IMR-90 (cell line): Measurements from ENCODE around the gene DNMT3B. TPM values are rescaled to one million over a fixed set of nuclear protein-coding genes. Genes with fewer than 3 reads are reported as not detected.

Source experiments
- ATAC-seq: fragments of 200-7000 bp; cut with Tn5 transposase; 2 replicates; pipeline ENCODE4 v1.9.1; 2020; ENCODE audit warnings: low read depth, mild to moderate bottlenecking, moderate library complexity
- BruUV-seq: library from RNA; stranded (reverse); fragments of 400-500 nt; replicated peaks from 2 replicates; lab custom pipeline; 2021; lab: Mats Ljungman, UMichigan
- CTCF ChIA-PET: fragments of 300-600 bp; formaldehyde crosslinking; extraction: SDS; loops from one replicate; lab custom pipeline; 2021; ENCODE audit warnings: antibody characterized with exemption; lab: Yijun Ruan, JAX
- POLR2A ChIA-PET: fragments of 300-600 bp; sonication (Branson Sonifier 250); formaldehyde crosslinking; loops from one replicate; lab custom pipeline; 2022; ENCODE audit warnings: antibody characterized with exemption; ENCODE audit not compliant: unreplicated experiment; lab: Charles Lee
- DNase-seq: peaks from one replicate; pipeline ENCODE4 v3.0.0; 2013
- H2AFZ ChIP-seq: replicated peaks from 2 replicates; pipeline ENCODE3; 2013; ENCODE audit warnings: low read length, mild to moderate bottlenecking; ENCODE audit not compliant: poor library complexity
- H2AK5ac ChIP-seq: 2 replicates; pipeline ENCODE4 v1.6.1; 2013; ENCODE audit warnings: low read depth, low read length, inconsistent platforms
- H2AK9ac ChIP-seq: replicated peaks from 2 replicates; pipeline ENCODE3; 2013; ENCODE audit warnings: mild to moderate bottlenecking, low read depth, low read length, moderate library complexity; ENCODE audit not compliant: poor library complexity
- H2BK120ac ChIP-seq: 2 replicates; pipeline ENCODE4 v1.6.1; 2013; ENCODE audit warnings: low read depth, low read length, inconsistent platforms
- H2BK15ac ChIP-seq: 3 replicates; pipeline ENCODE4 v1.6.1; 2013; ENCODE audit warnings: low read depth, low read length, inconsistent platforms
- H2BK20ac ChIP-seq: 2 replicates; pipeline ENCODE4 v1.6.1; 2013; ENCODE audit warnings: low read depth, mild to moderate bottlenecking, inconsistent platforms, low read length, moderate library complexity
- H2BK5ac ChIP-seq: 2 replicates; pipeline ENCODE4 v1.6.1; 2013; ENCODE audit warnings: mild to moderate bottlenecking, low read depth, low read length, inconsistent platforms; ENCODE audit not compliant: poor library complexity, severe bottlenecking
- H3K14ac ChIP-seq: replicated peaks from 2 replicates; pipeline ENCODE4 v1.6.1; 2013; ENCODE audit warnings: low read depth, low read length, inconsistent platforms
- H3K18ac ChIP-seq: 2 replicates; pipeline ENCODE4 v1.6.1; 2013; ENCODE audit warnings: low read depth, low read length, control low read depth
- H3K23ac ChIP-seq: 2 replicates; pipeline ENCODE4 v1.6.1; 2013; ENCODE audit warnings: low read depth, low read length, inconsistent platforms
- H3K27ac ChIP-seq: 2 replicates; pipeline ENCODE4 v1.5.1; 2013; ENCODE audit warnings: mild to moderate bottlenecking, control low read depth, low read length; ENCODE audit not compliant: insufficient read depth
- H3K27me3 ChIP-seq: 2 replicates; pipeline ENCODE4 v1.6.1; 2013; ENCODE audit warnings: low read length; ENCODE audit not compliant: control insufficient read depth, insufficient read depth
- H3K36me3 ChIP-seq: 2 replicates; pipeline ENCODE4 v1.6.1; 2013; ENCODE audit warnings: low read length, mixed read lengths; ENCODE audit not compliant: control insufficient read depth, insufficient read depth
- H3K4ac ChIP-seq: 2 replicates; pipeline ENCODE4 v1.6.1; 2013; ENCODE audit warnings: low read depth, low read length, inconsistent platforms
- H3K4me1 ChIP-seq: 2 replicates; pipeline ENCODE4 v1.6.1; 2013; ENCODE audit warnings: low read length, mixed read lengths; ENCODE audit not compliant: control insufficient read depth, insufficient read depth
- H3K4me2 ChIP-seq: 2 replicates; pipeline ENCODE4 v1.6.1; 2013; ENCODE audit warnings: low read depth, mild to moderate bottlenecking, control low read depth, low read length, moderate library complexity
- H3K4me3 ChIP-seq: 2 replicates; pipeline ENCODE4 v1.5.1; 2013; ENCODE audit warnings: low read depth, mild to moderate bottlenecking, control low read depth, low read length, moderate library complexity; ENCODE audit not compliant: insufficient read depth
- H3K56ac ChIP-seq: 2 replicates; pipeline ENCODE4 v1.6.1; 2013; ENCODE audit warnings: low read length, inconsistent platforms; ENCODE audit not compliant: insufficient read depth; ENCODE audit errors: extremely low read depth
- H3K79me1 ChIP-seq, 2 experiments: 2 replicates each; pipeline ENCODE4 v1.6.1; 2013; ENCODE audit warnings: low read length in 2 of 2, inconsistent platforms in 1 of 2, low read depth in 1 of 2
- H3K9ac ChIP-seq: 2 replicates; pipeline ENCODE4 v1.6.1; 2013; ENCODE audit warnings: low read depth, low read length, control low read depth
- H3K9me1 ChIP-seq: 2 replicates; pipeline ENCODE4 v1.6.1; 2013; ENCODE audit warnings: low read length, inconsistent platforms; ENCODE audit not compliant: insufficient read depth
- H3K9me3 ChIP-seq: 2 replicates; pipeline ENCODE4 v1.6.1; 2013; ENCODE audit warnings: low read length; ENCODE audit not compliant: control insufficient read depth, insufficient read depth
- H4K20me1 ChIP-seq: 2 replicates; pipeline ENCODE4 v1.6.1; 2013; ENCODE audit warnings: low read length, inconsistent platforms; ENCODE audit not compliant: insufficient read depth
- H4K5ac ChIP-seq: 2 replicates; pipeline ENCODE4 v1.6.1; 2013; ENCODE audit warnings: mild to moderate bottlenecking, low read depth, low read length, control low read depth
- H4K8ac ChIP-seq, 2 experiments: 2 replicates each; pipeline ENCODE4 v1.6.1; 2013; ENCODE audit warnings: low read depth in 2 of 2, low read length in 2 of 2, control low read depth in 1 of 2, inconsistent platforms in 1 of 2
- H4K91ac ChIP-seq: 2 replicates; pipeline ENCODE4 v1.6.1; 2013; ENCODE audit warnings: low read depth, low read length, inconsistent platforms; ENCODE audit not compliant: insufficient read depth
- BHLHE40 ChIP-seq: fragments of 150-350 bp; IDR thresholded peaks from 2 replicates; pipeline ENCODE4 v1.6.1; 2016; ENCODE audit warnings: mild to moderate bottlenecking, low read depth, low read length
- CHD1 ChIP-seq: IDR thresholded peaks from 2 replicates; pipeline ENCODE4 v1.6.1; 2012; ENCODE audit warnings: low read depth, low read length, improper control_type of control experiment
- CTCF ChIP-seq: conservative IDR thresholded peaks from 2 replicates; pipeline ENCODE4 v1.5.1; 2012; ENCODE audit warnings: mild to moderate bottlenecking, low read depth, low read length, improper control_type of control experiment
- ELK1 ChIP-seq: fragments of 150-350 bp; IDR thresholded peaks from 2 replicates; pipeline ENCODE4 v1.6.1; 2016; ENCODE audit warnings: low read depth, mild to moderate bottlenecking, low read length, moderate library complexity, borderline replicate concordance
- MAFK ChIP-seq: IDR thresholded peaks from 2 replicates; pipeline ENCODE4 v1.6.1; 2012; ENCODE audit warnings: low read depth, low read length, improper control_type of control experiment
- MAZ ChIP-seq: IDR thresholded peaks from 2 replicates; pipeline ENCODE4 v1.6.1; 2012; ENCODE audit warnings: low read depth, mild to moderate bottlenecking, low read length, improper control_type of control experiment, moderate library complexity, borderline replicate concordance
- MXI1 ChIP-seq: IDR thresholded peaks from 2 replicates; pipeline ENCODE4 v1.6.1; 2012; ENCODE audit warnings: low read depth, mild to moderate bottlenecking, low read length, moderate library complexity, borderline replicate concordance
- NFE2L2 ChIP-seq: fragments of 150-350 bp; IDR thresholded peaks from 2 replicates; pipeline ENCODE4 v1.6.1; 2016; ENCODE audit warnings: low read depth, mild to moderate bottlenecking, low read length
- RAD21 ChIP-seq: IDR thresholded peaks from 2 replicates; pipeline ENCODE4 v1.6.1; 2012; ENCODE audit warnings: low read length, improper control_type of control experiment
- SMC3 ChIP-seq: fragments of 150-350 bp; IDR thresholded peaks from 2 replicates; pipeline ENCODE4 v1.6.1; 2016; ENCODE audit warnings: low read depth, mild to moderate bottlenecking, antibody characterized with exemption, low read length, moderate library complexity
- WGBS, 2 experiments: methylation state at CpG; one replicate each; pipeline versions ENCODE4 v1.1.5 to v1.1.7; 2013; ENCODE audit warnings: missing lambda C conversion rate in 2 of 2; ENCODE audit not compliant: insufficient read length in 1 of 2; ENCODE audit errors: extremely low coverage in 2 of 2; 5-methylcytosine and 5-hydroxymethylcytosine counted together
- dilution Hi-C: fragments of 300-500 bp; cut with HindIII; formaldehyde crosslinking; loops from one replicate; pipeline ENCODE4 v1.14.3; 2018; ENCODE audit warnings: low sequenced_read_pairs; ENCODE audit not compliant: unreplicated experiment
- in situ Hi-C: fragments of 300-500 bp; cut with MboI; formaldehyde crosslinking; loops from 3 replicates; pipeline ENCODE4 v1.14.3; 2019; ENCODE audit warnings: low sequenced_read_pairs, inconsistent platforms, mixed read lengths
- intact Hi-C: fragments of 100-400 bp; cut with micrococcal nuclease; formaldehyde crosslinking; loops from 2 replicates; pipeline ENCODE4 v1.10.0; 2022
- polyA plus RNA-seq, 3 experiments: library from polyadenylated mRNA; depleted of rRNA; stranded (reverse); fragments of >200 nt; gene quantifications; 2 replicates each; pipeline ENCODE4 v1.2.3, GENCODE V29; 2012; ENCODE audit warnings: low replicate concordance in 1 of 3
- total RNA-seq: library from RNA; depleted of rRNA; stranded (reverse); fragments of >200 nt; gene quantifications from 2 replicates; pipeline ENCODE4 v1.2.3, GENCODE V29; 2012
- TF ChIP-seq, protein P1 (sequence below): fragments of 150-350 bp; IDR thresholded peaks from 2 replicates; pipeline ENCODE4 v1.6.1; 2017; ENCODE audit warnings: mild to moderate bottlenecking, antibody characterized with exemption, low read length, low read depth

DNMT3B gene
- total and polyA plus RNA-seq, 2 of the 4 experiments (the other 2 are of a cell fraction): 1.3 to 1.9 TPM

GRCh38 chr20:32749914-32750637 is 12.1 kb upstream of the DNMT3B start:
- H3K4me2 ChIP-seq: no peak overlapping the region
- no peak overlapping the region for H3K56ac ChIP-seq
- no peak overlapping the region for H3K4me3 ChIP-seq
- no peaks in the 10 kb centered on the region for H4K20me1 ChIP-seq
- H2BK120ac ChIP-seq: peak overlapping the region; percentile 53; the same call in 1 of the 2 replicates
- no peak overlapping the region for H2AK9ac ChIP-seq
- H4K91ac ChIP-seq: peak overlapping the region; percentile 54; the same call in 1 of the 2 replicates
- peak overlapping the region; percentile 78 for H4K5ac ChIP-seq
- no peak overlapping the region for H3K27ac ChIP-seq
- dilution Hi-C loops (no loop called here), intact Hi-C loops (no loop called here), in situ Hi-C loops (no loop called here)
- H3K36me3 ChIP-seq: no peaks in the 10 kb centered on the region
- 0 out of 2 replicates have a peak overlapping the region, but pooled peaks have one; percentile 37 for H3K14ac ChIP-seq
- H3K4ac ChIP-seq: peak overlapping the region; percentile 72
- no peak overlapping the region for H3K23ac ChIP-seq
- no TSS peak for BruUV-seq
- TF ChIP-seq BHLHE40: no peak
- TF ChIP-seq MXI1: no peak
- no peak for TF ChIP-seq MAFK
- TF ChIP-seq CTCF: no peak
- no peak for TF ChIP-seq CHD1
- no peak for TF ChIP-seq ELK1
- no peak for TF ChIP-seq SMC3
- no peak for TF ChIP-seq MAZ
- TF ChIP-seq NFE2L2: no peak
- TF ChIP-seq, protein P1, sequence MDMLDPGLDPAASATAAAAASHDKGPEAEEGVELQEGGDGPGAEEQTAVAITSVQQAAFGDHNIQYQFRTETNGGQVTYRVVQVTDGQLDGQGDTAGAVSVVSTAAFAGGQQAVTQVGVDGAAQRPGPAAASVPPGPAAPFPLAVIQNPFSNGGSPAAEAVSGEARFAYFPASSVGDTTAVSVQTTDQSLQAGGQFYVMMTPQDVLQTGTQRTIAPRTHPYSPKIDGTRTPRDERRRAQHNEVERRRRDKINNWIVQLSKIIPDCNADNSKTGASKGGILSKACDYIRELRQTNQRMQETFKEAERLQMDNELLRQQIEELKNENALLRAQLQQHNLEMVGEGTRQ: no peak
- TF ChIP-seq RAD21: no peak
- POLR2A ChIA-PET: no interaction called here
- peak overlapping the region in 1 of 2 experiments; percentile 75; a peak in 1 of 4 replicates for H4K8ac ChIP-seq
- ATAC-seq: no peak
- peak overlapping the region; percentile 57; the same call in 1 of the 2 replicates for H2AK5ac ChIP-seq
- 60% methylated on average over 1 of the region's 11 CpGs; no CpG with 5 or more reads in 1 of the 2 experiments for WGBS, 2 experiments
- peak overlapping the region; percentile 80; the same call in 1 of the 3 replicates for H2BK15ac ChIP-seq
- DNase-seq: no peak
- H3K79me1 ChIP-seq: peaks cover 0 to under 1% of the 10 kb centered on the region in 2 experiments; a peak in 1 of 4 replicates
- H3K27me3 ChIP-seq: no peaks in the 10 kb centered on the region
- H2BK20ac ChIP-seq: peak overlapping the region; percentile 54; the same call in 1 of the 2 replicates
- H2AFZ ChIP-seq: peak overlapping the region; percentile 89
- H3K9me3 ChIP-seq: no peaks in the 10 kb centered on the region
- no peak overlapping the region for H3K9ac ChIP-seq
- CTCF ChIA-PET: no interaction called here
- H3K18ac ChIP-seq: peak overlapping the region; percentile 57
- H3K4me1 ChIP-seq: peaks cover 18% of the 10 kb centered on the region
- H2BK5ac ChIP-seq: no peak overlapping the region
- H3K9me1 ChIP-seq: peaks cover 13% of the 10 kb centered on the region
